Liver (tissue), 3 donors: ENCODE results near the gene PFKFB3.

Experiments used
- EGR1 ChIP-seq, 2 donors: IDR thresholded peaks; 2 replicates each; pipeline ENCODE4 v1.6.1; 2016 to 2018; ENCODE audit warnings: antibody characterized with exemption in 2 of 2, low read depth in 2 of 2
- FOXA2 ChIP-seq: IDR thresholded peaks from 2 replicates; pipeline ENCODE4 v1.6.1; 2016; ENCODE audit warnings: antibody characterized with exemption
- NR2F2 ChIP-seq: IDR thresholded peaks from 2 replicates; pipeline ENCODE4 v1.6.1; 2016; ENCODE audit warnings: antibody characterized with exemption
- RAD21 ChIP-seq, 2 donors: IDR thresholded peaks; 2 replicates each; pipeline ENCODE4 v1.6.1; 2016; ENCODE audit warnings: antibody characterized with exemption in 2 of 2, mild to moderate bottlenecking in 2 of 2
- TAF1 ChIP-seq: conservative IDR thresholded peaks from 2 replicates; pipeline ENCODE4 v1.6.1; 2016; ENCODE audit warnings: antibody characterized with exemption, mild to moderate bottlenecking
- YY1 ChIP-seq: IDR thresholded peaks from 2 replicates; pipeline ENCODE4 v1.6.1; 2016; ENCODE audit warnings: antibody characterized with exemption, mild to moderate bottlenecking
- TF ChIP-seq, protein P1 (sequence below): fragments of 150-350 bp; IDR thresholded peaks from 2 replicates; pipeline ENCODE4 v1.5.1; 2017; ENCODE audit warnings: improper control_type of control experiment, low read depth, low read length; ENCODE audit not compliant: missing input control
- TF ChIP-seq, protein P2 (sequence below): IDR thresholded peaks from 2 replicates; pipeline ENCODE4 v1.6.1; 2016; ENCODE audit warnings: antibody characterized with exemption
- donor health status: healthy.
- donor health status: healthy.

DNA sequence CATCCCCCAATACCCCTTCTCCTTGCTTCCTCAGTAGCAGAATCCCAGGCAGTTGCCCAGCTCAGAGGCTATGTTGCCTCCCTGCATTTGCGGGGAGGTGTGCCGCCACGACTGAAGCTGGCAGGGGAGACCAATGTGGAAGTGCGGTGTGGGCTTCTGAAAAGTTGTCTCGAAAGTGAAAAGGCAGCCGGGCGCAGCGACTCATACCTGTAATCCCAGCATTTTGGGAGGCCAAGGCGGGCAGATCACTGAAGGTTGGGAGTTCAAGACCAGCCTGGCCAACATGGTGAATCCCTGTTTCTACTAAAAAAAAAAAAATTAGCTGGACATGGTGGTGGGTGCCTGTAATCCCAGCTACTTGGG lies 15.9 kb upstream of the PFKFB3 start:
- TF ChIP-seq TAF1 (no peak), RAD21 (IDR thresholded peaks at IDR 0.05) (no peak), NR2F2 (no peak), YY1 (no peak), FOXA2 (no peak), EGR1 (IDR thresholded peaks at IDR 0.05; ENCODE audit: low read depth in 2 of 2) (no peak)
- TF ChIP-seq, protein P1, sequence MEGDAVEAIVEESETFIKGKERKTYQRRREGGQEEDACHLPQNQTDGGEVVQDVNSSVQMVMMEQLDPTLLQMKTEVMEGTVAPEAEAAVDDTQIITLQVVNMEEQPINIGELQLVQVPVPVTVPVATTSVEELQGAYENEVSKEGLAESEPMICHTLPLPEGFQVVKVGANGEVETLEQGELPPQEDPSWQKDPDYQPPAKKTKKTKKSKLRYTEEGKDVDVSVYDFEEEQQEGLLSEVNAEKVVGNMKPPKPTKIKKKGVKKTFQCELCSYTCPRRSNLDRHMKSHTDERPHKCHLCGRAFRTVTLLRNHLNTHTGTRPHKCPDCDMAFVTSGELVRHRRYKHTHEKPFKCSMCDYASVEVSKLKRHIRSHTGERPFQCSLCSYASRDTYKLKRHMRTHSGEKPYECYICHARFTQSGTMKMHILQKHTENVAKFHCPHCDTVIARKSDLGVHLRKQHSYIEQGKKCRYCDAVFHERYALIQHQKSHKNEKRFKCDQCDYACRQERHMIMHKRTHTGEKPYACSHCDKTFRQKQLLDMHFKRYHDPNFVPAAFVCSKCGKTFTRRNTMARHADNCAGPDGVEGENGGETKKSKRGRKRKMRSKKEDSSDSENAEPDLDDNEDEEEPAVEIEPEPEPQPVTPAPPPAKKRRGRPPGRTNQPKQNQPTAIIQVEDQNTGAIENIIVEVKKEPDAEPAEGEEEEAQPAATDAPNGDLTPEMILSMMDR: no peak
- TF ChIP-seq, protein P2, sequence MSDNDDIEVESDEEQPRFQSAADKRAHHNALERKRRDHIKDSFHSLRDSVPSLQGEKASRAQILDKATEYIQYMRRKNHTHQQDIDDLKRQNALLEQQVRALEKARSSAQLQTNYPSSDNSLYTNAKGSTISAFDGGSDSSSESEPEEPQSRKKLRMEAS: no peak
